ENCODE results near the gene ZNF618. TPM values are rescaled to one million over a fixed set of nuclear protein-coding genes. Genes with fewer than 3 reads are reported as not detected.

The ZNF618 gene
- total and polyA plus RNA-seq, 8 donors, result 5.1 to 14.0 (median 8.1) TPM

DNA sequence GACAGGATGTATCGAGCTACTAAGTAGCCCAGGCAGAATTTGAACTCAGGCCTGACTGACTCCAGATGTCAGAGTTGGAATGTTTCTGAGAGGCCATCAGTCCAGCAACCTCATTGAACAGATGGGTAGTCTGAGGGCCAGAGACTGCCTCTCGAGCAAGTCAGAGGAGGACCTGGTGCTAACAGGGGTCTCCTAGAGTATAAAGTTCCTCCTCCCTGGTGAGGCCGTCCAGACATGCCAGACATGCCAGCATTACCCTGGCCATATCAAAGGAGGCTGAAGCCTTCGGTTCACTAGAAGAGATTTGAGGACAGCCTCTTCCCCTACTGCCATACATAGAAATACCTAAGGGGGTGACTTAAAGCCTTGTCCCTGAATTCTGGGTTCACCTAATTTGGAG lies 81.2 kb downstream of the ZNF618 start:
- ATAC-seq (peak; percentile 9 to 28 (median 18)), FAIRE-seq (no peak), DNase-seq (no peak)
- Histone ChIP-seq H3K27me3 (no peaks in the 10 kb centered on the region), H3K4me1 (peaks cover 9 to 22% (median 12%) of the 10 kb centered on the region in 3 donors), H3K36me3 (peaks cover 0 to 6% (median 0%) of the 10 kb centered on the region in 3 donors), H3K27ac (peak overlapping the region in 3 of 4 donors; percentile 31 to 69 (median 58)), H3K9me3 (no peaks in the 10 kb centered on the region), H3K4me3 (no peak overlapping the region)
- intact Hi-C loops (cut with DNase I), result no loop called here
- TF ChIP-seq, protein P1, sequence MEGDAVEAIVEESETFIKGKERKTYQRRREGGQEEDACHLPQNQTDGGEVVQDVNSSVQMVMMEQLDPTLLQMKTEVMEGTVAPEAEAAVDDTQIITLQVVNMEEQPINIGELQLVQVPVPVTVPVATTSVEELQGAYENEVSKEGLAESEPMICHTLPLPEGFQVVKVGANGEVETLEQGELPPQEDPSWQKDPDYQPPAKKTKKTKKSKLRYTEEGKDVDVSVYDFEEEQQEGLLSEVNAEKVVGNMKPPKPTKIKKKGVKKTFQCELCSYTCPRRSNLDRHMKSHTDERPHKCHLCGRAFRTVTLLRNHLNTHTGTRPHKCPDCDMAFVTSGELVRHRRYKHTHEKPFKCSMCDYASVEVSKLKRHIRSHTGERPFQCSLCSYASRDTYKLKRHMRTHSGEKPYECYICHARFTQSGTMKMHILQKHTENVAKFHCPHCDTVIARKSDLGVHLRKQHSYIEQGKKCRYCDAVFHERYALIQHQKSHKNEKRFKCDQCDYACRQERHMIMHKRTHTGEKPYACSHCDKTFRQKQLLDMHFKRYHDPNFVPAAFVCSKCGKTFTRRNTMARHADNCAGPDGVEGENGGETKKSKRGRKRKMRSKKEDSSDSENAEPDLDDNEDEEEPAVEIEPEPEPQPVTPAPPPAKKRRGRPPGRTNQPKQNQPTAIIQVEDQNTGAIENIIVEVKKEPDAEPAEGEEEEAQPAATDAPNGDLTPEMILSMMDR (IDR thresholded peaks at IDR 0.05), result no peak
- WGBS, 2 donors, result 61% methylated on average over 4 of the region's 4 CpGs

DNA sequence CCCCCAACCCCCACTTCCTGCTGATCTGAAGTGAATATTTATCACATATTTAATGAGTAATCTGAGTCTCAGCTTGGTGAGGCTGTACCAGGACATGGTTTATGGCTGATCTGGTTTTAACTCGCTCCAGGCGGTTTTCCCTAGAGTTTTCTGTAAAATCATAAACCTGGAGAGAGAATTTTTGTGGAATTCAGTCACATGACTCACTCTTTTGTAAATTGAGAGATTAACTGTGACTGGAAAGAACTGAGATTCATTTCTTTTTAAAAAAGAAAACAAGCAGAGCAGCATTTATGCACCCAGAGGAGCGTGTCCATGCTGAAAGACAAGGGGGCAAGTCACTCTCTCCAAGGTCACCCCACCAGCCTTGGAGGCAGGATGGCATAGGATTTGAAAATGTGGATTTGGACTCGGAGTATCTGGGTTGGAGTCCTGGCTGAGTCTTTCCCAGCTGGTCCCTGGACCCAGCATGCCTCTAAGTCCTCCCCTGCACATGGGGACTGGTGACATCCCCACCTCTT lies 81.8 kb downstream of the ZNF618 start:
- intact Hi-C loops (cut with DNase I), result no loop called here
- Histone ChIP-seq H3K4me3 (no peak overlapping the region), H3K4me1 (peaks cover 9 to 22% (median 12%) of the 10 kb centered on the region in 3 donors), H3K36me3 (peaks cover 0 to 6% (median 0%) of the 10 kb centered on the region in 3 donors), H3K27me3 (no peaks in the 10 kb centered on the region), H3K9me3 (no peaks in the 10 kb centered on the region), H3K27ac (peak overlapping the region; percentile 23 to 69 (median 44))
- no peak for FAIRE-seq
- peak in 1 of 6 donors; percentile 37 for DNase-seq
- ATAC-seq, result peak; percentile 71 to 89 (median 81)
- 25 to 35% methylated on average over 4 of the region's 4 CpGs for WGBS, 2 donors
- TF ChIP-seq, protein P1 (IDR thresholded peaks at IDR 0.05), result no peak

DNA sequence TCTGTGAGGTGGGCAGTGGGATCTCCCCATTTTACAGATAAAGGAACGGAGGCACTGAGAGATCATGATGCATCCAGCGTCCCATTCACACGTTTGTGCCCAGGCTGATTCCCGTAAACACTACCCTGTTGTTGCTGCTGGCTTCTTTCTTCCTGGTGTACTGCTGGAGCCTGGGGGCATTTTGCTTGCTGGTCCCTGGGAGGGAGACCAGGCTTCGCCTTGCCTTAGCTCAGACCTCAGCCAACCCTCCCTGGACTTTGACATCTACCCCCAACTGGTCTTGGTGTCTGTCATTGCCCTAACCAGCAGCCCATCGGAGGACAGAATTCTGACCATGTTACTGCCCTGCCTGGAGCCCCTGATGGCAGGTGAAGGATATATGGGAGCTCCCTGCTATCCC lies 82.4 kb downstream of the ZNF618 start:
- Histone ChIP-seq H3K36me3 (peaks cover 0 to 6% (median 0%) of the 10 kb centered on the region in 3 donors), H3K9me3 (no peaks in the 10 kb centered on the region), H3K4me3 (no peak overlapping the region), H3K27me3 (no peaks in the 10 kb centered on the region), H3K27ac (peak overlapping the region in 3 of 4 donors; percentile 23 to 69 (median 58)), H3K4me1 (peaks cover 9 to 24% (median 12%) of the 10 kb centered on the region in 3 donors)
- TF ChIP-seq, protein P1 (IDR thresholded peaks at IDR 0.05), result no peak
- FAIRE-seq (no peak), DNase-seq (no peak), ATAC-seq (no peak)
- intact Hi-C loops (cut with DNase I), result no loop called here
- WGBS, 2 donors, result 88 to 91% methylated on average over 6 of the region's 6 CpGs

DNA sequence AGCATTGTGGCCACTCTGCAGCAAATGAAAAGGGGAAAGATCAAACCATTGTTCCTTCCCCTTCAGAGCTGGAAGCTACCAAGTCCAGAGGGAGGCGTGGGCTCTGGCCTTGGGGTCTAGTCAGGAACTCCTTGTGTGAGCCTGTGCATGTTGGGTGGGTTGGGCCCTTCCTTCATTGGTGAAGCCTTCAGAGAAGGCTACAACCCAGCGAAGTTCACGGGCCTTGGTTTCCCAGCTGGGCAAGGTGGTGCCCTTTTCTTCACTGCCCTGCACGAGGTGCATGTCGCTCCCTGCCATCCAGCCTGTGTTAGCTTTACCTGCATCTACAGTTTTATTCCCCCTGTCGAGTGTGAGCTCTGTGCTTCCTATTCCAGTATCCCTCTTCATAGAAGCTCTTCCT lies 84.7 kb downstream of the ZNF618 start:
- no peak for ATAC-seq
- no peaks in the 10 kb centered on the region for H3K9me3 ChIP-seq
- no peak overlapping the region for H3K27ac ChIP-seq
- no peaks in the 10 kb centered on the region for H3K27me3 ChIP-seq
- TF ChIP-seq, protein P1 (IDR thresholded peaks at IDR 0.05), result no peak
- intact Hi-C loops (cut with DNase I), result loop anchor here in 1 of 3 donors (5.0 kb wide), 1 partner anchor 153 kb away; no protein-coding TSS in a partner anchor
- H3K4me1 ChIP-seq, result peaks cover 9 to 17% (median 16%) of the 10 kb centered on the region in 3 donors
- peaks cover 0 to 6% (median 0%) of the 10 kb centered on the region in 3 donors for H3K36me3 ChIP-seq
- no peak for FAIRE-seq
- no peak for DNase-seq
- H3K4me3 ChIP-seq, result no peak overlapping the region
- 92 to 98% methylated on average over 6 of the region's 6 CpGs for WGBS, 2 donors

DNA sequence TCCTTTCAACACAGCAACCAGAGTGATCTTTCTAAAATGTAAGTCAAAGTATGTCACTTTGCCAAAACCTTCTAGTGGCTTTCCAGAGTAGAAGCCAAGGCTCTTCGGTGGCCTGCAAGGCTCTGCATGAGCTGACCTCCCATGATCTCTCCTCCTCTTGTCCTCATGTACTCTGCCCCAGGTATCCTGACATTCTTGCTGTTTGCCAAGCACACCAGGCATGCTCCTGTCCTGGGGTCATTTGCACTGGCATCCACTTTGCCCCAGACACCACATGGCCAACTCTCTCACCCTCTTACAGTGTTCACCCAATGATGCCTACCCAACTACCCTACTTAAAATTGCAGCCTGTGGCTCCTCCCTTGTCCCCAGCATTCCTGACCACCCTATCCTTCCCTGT lies 86.3 kb downstream of the ZNF618 start:
- DNase-seq, result no peak
- ATAC-seq, result no peak
- no peak overlapping the region for H3K4me3 ChIP-seq
- H3K36me3 ChIP-seq, result peaks cover 0 to 6% (median 0%) of the 10 kb centered on the region in 3 donors
- 91 to 100% methylated on average over 1 of the region's 1 CpG for WGBS, 2 donors
- H3K4me1 ChIP-seq, result peaks cover 5 to 17% (median 12%) of the 10 kb centered on the region in 3 donors
- TF ChIP-seq, protein P1 (IDR thresholded peaks at IDR 0.05), result no peak
- intact Hi-C loops (cut with DNase I), result loop anchor here in 1 of 3 donors (5.0 kb wide), 1 partner anchor 155 kb away; no protein-coding TSS in a partner anchor
- no peaks in the 10 kb centered on the region for H3K27me3 ChIP-seq
- H3K9me3 ChIP-seq, result no peaks in the 10 kb centered on the region
- H3K27ac ChIP-seq, result no peak overlapping the region
- FAIRE-seq, result no peak
